ENCODE measurements around the gene ZNF207. TPM values are rescaled to one million over a fixed set of nuclear protein-coding genes. Genes with fewer than 3 reads are reported as not detected.
"Not testable (repeated sequence)": the region's sequence is repeated elsewhere in the genome, so short reads cannot be mapped to it uniquely, and the experiment has no call there.

The ZNF207 gene
- polyA plus RNA-seq, 2 donors: 73.6 to 114 TPM

DNA sequence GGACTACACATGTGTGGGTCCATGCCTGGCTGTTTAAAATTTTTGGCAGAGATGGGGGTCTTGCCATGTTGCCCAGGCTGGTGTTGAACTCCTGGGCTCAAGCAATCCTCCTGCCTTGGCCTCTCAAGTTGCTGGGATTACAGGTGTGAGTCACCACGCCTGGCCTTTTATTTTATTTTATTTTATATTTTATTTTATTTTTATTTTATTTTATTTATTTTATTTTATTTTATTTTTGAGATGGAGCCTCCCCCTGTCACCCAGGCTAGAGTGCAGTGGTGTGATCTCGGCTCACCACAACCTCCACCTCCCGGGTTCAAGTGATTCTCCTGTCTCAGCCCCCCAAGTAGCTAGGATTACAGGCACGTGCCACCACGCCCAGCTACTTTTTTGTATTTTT is 33.3 kb upstream of the ZNF207 start:
- not testable (repeated sequence) for H3K27me3 ChIP-seq (ENCODE audit: control insufficient read depth in 1 of 2, insufficient read depth in 2 of 2, low read length in 2 of 2); H3K4me1 ChIP-seq (ENCODE audit: control insufficient read depth in 2 of 2, insufficient read depth in 2 of 2, low read length in 1 of 2); H3K9me3 ChIP-seq (ENCODE audit: control insufficient read depth in 2 of 2, insufficient read depth in 1 of 2, low read depth in 1 of 2, low read length in 1 of 2); H3K4me3 ChIP-seq (ENCODE audit: low read depth in 1 of 2, low read length in 2 of 2); H3K27ac ChIP-seq (ENCODE audit: low read depth in 2 of 2, low read length in 1 of 2); H3K36me3 ChIP-seq (ENCODE audit: control insufficient read depth in 2 of 2, insufficient read depth in 2 of 2, low read length in 1 of 2)
- WGBS, 2 donors: 93 to 94% methylated on average over 5 of the region's 5 CpGs

DNA sequence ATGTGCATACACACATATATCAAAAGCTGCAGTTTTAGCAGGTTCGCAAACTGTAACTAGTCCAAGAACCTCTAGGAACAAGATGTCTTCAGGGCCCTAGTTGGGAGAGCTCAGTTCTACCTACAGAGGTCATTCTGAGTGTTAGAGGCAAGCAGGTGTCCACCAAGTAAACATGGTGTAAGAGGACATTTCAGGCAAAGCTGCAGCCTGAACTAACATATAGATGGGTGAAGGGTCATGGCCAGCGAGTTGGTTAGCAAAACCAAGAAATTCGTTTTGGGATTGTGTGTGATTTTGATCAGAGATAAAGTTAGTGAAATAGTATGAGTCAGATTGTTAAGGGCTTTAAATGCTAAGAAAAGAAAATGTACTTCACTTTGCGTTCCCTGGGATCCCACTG is 32.6 kb upstream of the ZNF207 start:
- H3K36me3 ChIP-seq (ENCODE audit: control insufficient read depth in 2 of 2, insufficient read depth in 2 of 2, low read length in 1 of 2): no peaks in the 10 kb centered on the region
- H3K27ac ChIP-seq (ENCODE audit: low read depth in 2 of 2, low read length in 1 of 2): no peak overlapping the region
- peaks cover 0 to 5% of the 10 kb centered on the region in 2 donors for H3K4me1 ChIP-seq (ENCODE audit: control insufficient read depth in 2 of 2, insufficient read depth in 2 of 2, low read length in 1 of 2)
- H3K9me3 ChIP-seq (ENCODE audit: control insufficient read depth in 2 of 2, insufficient read depth in 1 of 2, low read depth in 1 of 2, low read length in 1 of 2): no peaks in the 10 kb centered on the region
- no peak overlapping the region for H3K4me3 ChIP-seq (ENCODE audit: low read depth in 1 of 2, low read length in 2 of 2)
- H3K27me3 ChIP-seq (ENCODE audit: control insufficient read depth in 1 of 2, insufficient read depth in 2 of 2, low read length in 2 of 2): no peaks in the 10 kb centered on the region
- 76 to 84% methylated on average over 4 of the region's 4 CpGs for WGBS, 2 donors

DNA sequence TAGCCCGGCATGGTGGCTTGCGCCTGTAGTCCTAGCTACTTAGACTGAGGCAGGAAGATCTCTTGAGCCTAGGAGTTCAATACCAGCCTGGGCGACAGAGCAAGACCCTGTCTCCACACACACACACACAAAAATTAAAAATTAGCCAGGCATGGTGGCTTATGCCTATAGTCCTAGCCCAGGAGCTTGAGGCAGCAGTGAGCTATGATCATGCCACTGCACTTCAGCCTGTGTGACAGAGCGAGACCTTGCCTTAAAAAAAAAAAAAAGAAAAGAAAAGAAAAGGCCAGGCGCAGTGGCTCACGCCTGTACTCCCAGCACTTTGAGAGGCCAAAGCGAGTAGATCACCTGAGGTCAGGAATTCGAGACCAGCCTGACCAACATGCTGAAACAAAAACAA is 31.9 kb upstream of the ZNF207 start:
- Histone ChIP-seq H3K27me3 (ENCODE audit: control insufficient read depth in 1 of 2, insufficient read depth in 2 of 2, low read length in 2 of 2) (no peaks in the 10 kb centered on the region), H3K9me3 (ENCODE audit: control insufficient read depth in 2 of 2, insufficient read depth in 1 of 2, low read depth in 1 of 2, low read length in 1 of 2) (no peaks in the 10 kb centered on the region), H3K36me3 (ENCODE audit: control insufficient read depth in 2 of 2, insufficient read depth in 2 of 2, low read length in 1 of 2) (no peaks in the 10 kb centered on the region), H3K27ac (ENCODE audit: low read depth in 2 of 2, low read length in 1 of 2) (no peak overlapping the region), H3K4me3 (ENCODE audit: low read depth in 1 of 2, low read length in 2 of 2) (no peak overlapping the region), H3K4me1 (ENCODE audit: control insufficient read depth in 2 of 2, insufficient read depth in 2 of 2, low read length in 1 of 2) (peaks cover 0 to 5% of the 10 kb centered on the region in 2 donors)
- 91 to 95% methylated on average over 8 of the region's 8 CpGs for WGBS, 2 donors

DNA sequence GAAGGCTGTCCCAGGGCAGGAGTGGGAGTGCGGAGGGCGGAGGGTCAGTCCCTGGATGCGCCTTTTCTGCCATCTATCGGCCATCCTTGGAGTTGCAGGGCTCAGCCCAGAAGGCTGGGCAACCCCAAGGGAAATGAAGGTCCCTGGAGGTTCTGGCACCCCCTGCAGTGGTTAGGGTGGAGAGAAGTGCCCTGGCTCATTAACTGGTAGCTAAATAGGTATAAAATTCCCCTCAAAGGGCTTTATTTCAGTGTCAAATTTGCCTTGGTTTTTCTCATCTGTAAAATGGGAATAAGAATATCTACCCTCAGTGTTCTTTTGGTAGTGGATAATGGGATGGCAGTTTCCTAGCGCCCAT is 30.4 kb upstream of the ZNF207 start:
- Histone ChIP-seq H3K4me3 (ENCODE audit: low read depth in 1 of 2, low read length in 2 of 2) (no peak overlapping the region), H3K36me3 (ENCODE audit: control insufficient read depth in 2 of 2, insufficient read depth in 2 of 2, low read length in 1 of 2) (no peaks in the 10 kb centered on the region), H3K27ac (ENCODE audit: low read depth in 2 of 2, low read length in 1 of 2) (no peak overlapping the region), H3K9me3 (ENCODE audit: control insufficient read depth in 2 of 2, insufficient read depth in 1 of 2, low read depth in 1 of 2, low read length in 1 of 2) (no peaks in the 10 kb centered on the region), H3K4me1 (ENCODE audit: control insufficient read depth in 2 of 2, insufficient read depth in 2 of 2, low read length in 1 of 2) (peaks cover 0 to 5% of the 10 kb centered on the region in 2 donors), H3K27me3 (ENCODE audit: control insufficient read depth in 1 of 2, insufficient read depth in 2 of 2, low read length in 2 of 2) (no peaks in the 10 kb centered on the region)
- 18 to 23% methylated on average over 5 of the region's 5 CpGs for WGBS, 2 donors

DNA sequence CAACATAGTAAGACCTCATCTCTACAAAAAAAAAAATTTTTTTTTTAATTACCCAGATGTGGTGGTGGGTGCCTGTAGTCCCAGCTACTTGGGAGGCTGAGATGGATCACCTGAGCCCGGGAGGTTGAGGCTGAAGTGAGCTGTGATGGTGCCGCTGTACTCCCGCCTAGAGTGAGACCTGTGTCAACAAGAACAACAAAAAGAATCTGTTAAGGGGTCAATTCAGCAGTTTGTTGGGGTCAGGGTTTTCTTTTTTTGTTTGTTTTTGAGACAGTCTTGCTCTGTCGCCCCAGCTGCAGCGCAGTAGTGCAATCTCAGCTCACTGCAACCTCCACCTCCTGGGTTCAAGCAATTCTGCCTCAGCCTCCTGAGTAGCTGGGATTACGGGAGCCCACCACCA is 29.9 kb upstream of the ZNF207 start:
- not testable (repeated sequence) for H3K36me3 ChIP-seq (ENCODE audit: control insufficient read depth in 2 of 2, insufficient read depth in 2 of 2, low read length in 1 of 2); H3K27ac ChIP-seq (ENCODE audit: low read depth in 2 of 2, low read length in 1 of 2); H3K4me3 ChIP-seq (ENCODE audit: low read depth in 1 of 2, low read length in 2 of 2); H3K4me1 ChIP-seq (ENCODE audit: control insufficient read depth in 2 of 2, insufficient read depth in 2 of 2, low read length in 1 of 2); H3K9me3 ChIP-seq (ENCODE audit: control insufficient read depth in 2 of 2, insufficient read depth in 1 of 2, low read depth in 1 of 2, low read length in 1 of 2); H3K27me3 ChIP-seq (ENCODE audit: control insufficient read depth in 1 of 2, insufficient read depth in 2 of 2, low read length in 2 of 2)
- 87 to 90% methylated on average over 6 of the region's 6 CpGs for WGBS, 2 donors

DNA sequence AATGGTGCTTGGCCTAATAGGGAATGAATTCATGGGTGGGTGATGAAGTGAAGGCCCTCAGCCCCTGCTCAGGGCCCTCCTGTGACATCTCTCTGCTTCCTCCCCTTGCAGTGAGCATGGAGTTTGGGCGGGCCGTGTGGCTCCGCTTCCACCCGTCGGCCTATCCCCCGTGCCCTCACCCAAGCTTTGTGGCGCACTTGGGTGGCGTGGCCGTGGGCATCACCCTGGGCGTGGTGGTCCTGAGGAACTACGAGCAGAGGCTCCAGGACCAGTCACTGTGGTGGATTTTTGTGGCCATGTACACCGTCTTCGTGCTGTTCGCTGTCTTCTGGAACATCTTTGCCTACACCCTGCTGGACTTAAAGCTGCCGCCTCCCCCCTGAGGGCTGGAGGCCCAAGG is 29.1 kb upstream of the ZNF207 start:
- no peaks in the 10 kb centered on the region for H3K27me3 ChIP-seq (ENCODE audit: control insufficient read depth in 1 of 2, insufficient read depth in 2 of 2, low read length in 2 of 2)
- H3K4me3 ChIP-seq (ENCODE audit: low read depth in 1 of 2, low read length in 2 of 2): no peak overlapping the region
- H3K9me3 ChIP-seq (ENCODE audit: control insufficient read depth in 2 of 2, insufficient read depth in 1 of 2, low read depth in 1 of 2, low read length in 1 of 2): no peaks in the 10 kb centered on the region
- H3K36me3 ChIP-seq (ENCODE audit: control insufficient read depth in 2 of 2, insufficient read depth in 2 of 2, low read length in 1 of 2): no peaks in the 10 kb centered on the region
- peaks cover 0 to 5% of the 10 kb centered on the region in 2 donors for H3K4me1 ChIP-seq (ENCODE audit: control insufficient read depth in 2 of 2, insufficient read depth in 2 of 2, low read length in 1 of 2)
- H3K27ac ChIP-seq (ENCODE audit: low read depth in 2 of 2, low read length in 1 of 2): no peak overlapping the region
- 92 to 96% methylated on average over 15 of the region's 15 CpGs for WGBS, 2 donors

DNA sequence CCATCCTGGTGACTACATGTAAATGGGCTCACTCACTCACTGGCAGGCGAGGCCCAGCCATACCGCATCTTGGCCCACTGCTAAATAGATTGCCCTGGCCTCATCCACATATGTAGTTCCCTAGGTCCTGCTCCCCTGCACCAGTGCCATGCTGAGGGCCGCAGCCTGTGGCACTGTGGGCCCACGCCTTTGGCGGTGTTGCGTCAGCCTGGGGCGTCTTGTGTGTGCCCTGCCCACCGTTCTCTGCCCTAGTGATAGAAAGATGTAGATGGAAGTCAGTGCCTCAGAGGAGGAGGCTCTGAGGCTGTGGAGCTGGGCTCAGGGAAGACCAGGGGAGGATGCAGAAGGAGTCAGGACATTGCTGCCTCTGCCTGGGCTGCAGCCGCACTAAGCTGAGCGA is 26.9 kb upstream of the ZNF207 start:
- no peaks in the 10 kb centered on the region for H3K27me3 ChIP-seq (ENCODE audit: control insufficient read depth in 1 of 2, insufficient read depth in 2 of 2, low read length in 2 of 2)
- WGBS, 2 donors: 82 to 93% methylated on average over 10 of the region's 10 CpGs

DNA sequence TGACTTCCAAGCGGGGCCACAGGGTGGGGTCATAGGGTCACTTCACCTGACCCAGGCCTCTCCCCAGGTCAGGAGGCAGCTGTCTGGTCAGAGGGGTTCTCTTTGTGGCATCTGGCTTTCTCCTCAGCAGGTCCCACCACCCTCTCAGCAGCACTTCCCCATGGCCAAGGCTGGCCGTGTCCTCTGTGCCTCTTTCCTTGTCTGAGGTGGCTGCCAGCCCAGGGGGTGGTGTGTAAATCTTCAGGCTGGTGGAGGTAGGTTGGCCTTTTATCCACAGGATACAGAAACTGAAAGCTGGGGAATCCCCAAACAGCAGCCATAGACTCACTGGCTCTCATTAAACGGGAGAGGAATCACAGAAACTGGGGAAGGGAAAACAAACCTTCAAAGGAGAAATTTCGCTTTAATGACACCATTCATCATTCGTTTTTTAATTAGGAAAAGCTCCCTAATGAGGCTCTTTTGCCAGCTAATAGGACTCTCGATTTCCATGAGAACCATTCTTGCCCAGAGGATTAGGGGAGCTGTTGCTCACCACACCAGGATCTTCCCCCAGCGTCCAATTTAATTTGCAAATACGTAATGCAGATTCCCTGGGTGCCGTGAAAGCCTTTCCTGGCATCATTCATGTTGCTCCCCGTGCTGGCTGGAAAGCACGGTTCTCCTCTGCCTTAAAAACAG is 26.0 kb upstream of the ZNF207 start:
- Histone ChIP-seq H3K36me3 (ENCODE audit: control insufficient read depth in 2 of 2, insufficient read depth in 2 of 2, low read length in 1 of 2) (no peaks in the 10 kb centered on the region), H3K4me1 (ENCODE audit: control insufficient read depth in 2 of 2, insufficient read depth in 2 of 2, low read length in 1 of 2) (peaks cover 0 to 5% of the 10 kb centered on the region in 2 donors), H3K9me3 (ENCODE audit: control insufficient read depth in 2 of 2, insufficient read depth in 1 of 2, low read depth in 1 of 2, low read length in 1 of 2) (no peaks in the 10 kb centered on the region), H3K27ac (ENCODE audit: low read depth in 2 of 2, low read length in 1 of 2) (no peak overlapping the region), H3K4me3 (ENCODE audit: low read depth in 1 of 2, low read length in 2 of 2) (peak overlapping the region in 1 of 2 donors; percentile 18), H3K27me3 (ENCODE audit: control insufficient read depth in 1 of 2, insufficient read depth in 2 of 2, low read length in 2 of 2) (no peaks in the 10 kb centered on the region)
- WGBS, 2 donors: 24 to 36% methylated on average over 11 of the region's 11 CpGs

More for the DNA sequence above, 26.9 kb upstream of the ZNF207 start:
- Histone ChIP-seq H3K4me3 (ENCODE audit: low read depth in 1 of 2, low read length in 2 of 2) (no peak overlapping the region), H3K9me3 (ENCODE audit: control insufficient read depth in 2 of 2, insufficient read depth in 1 of 2, low read depth in 1 of 2, low read length in 1 of 2) (no peaks in the 10 kb centered on the region), H3K36me3 (ENCODE audit: control insufficient read depth in 2 of 2, insufficient read depth in 2 of 2, low read length in 1 of 2) (no peaks in the 10 kb centered on the region), H3K27ac (ENCODE audit: low read depth in 2 of 2, low read length in 1 of 2) (no peak overlapping the region), H3K4me1 (ENCODE audit: control insufficient read depth in 2 of 2, insufficient read depth in 2 of 2, low read length in 1 of 2) (peaks cover 0 to 5% of the 10 kb centered on the region in 2 donors)

DNA sequence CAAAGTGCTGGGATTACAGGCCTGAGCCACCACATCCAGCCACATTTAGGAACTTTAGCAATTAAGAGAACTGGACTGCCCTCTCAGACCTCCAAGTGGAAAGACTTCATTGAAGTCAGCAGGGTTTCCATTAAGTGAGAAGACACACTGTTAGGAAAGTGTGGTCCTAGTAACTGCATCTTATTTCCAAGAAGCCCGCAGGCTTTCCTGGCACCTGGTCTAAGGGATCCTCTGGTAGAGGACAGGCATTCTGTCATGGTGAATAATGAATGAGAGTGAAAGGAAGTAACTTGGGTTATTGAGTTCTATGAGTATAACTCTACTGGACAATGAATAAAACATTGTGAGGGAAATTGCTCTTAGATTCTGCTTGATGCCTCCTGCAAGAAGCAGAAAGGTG is 22.0 kb upstream of the ZNF207 start:
- no peak overlapping the region for H3K4me3 ChIP-seq (ENCODE audit: low read depth in 1 of 2, low read length in 2 of 2)
- WGBS, 2 donors: 89 to 100% methylated on average over 1 of the region's 1 CpG
- H3K4me1 ChIP-seq (ENCODE audit: control insufficient read depth in 2 of 2, insufficient read depth in 2 of 2, low read length in 1 of 2): no peaks in the 10 kb centered on the region
- no peaks in the 10 kb centered on the region for H3K9me3 ChIP-seq (ENCODE audit: control insufficient read depth in 2 of 2, insufficient read depth in 1 of 2, low read depth in 1 of 2, low read length in 1 of 2)
- H3K36me3 ChIP-seq (ENCODE audit: control insufficient read depth in 2 of 2, insufficient read depth in 2 of 2, low read length in 1 of 2): no peaks in the 10 kb centered on the region
- H3K27me3 ChIP-seq (ENCODE audit: control insufficient read depth in 1 of 2, insufficient read depth in 2 of 2, low read length in 2 of 2): no peaks in the 10 kb centered on the region
- no peak overlapping the region for H3K27ac ChIP-seq (ENCODE audit: low read depth in 2 of 2, low read length in 1 of 2)

DNA sequence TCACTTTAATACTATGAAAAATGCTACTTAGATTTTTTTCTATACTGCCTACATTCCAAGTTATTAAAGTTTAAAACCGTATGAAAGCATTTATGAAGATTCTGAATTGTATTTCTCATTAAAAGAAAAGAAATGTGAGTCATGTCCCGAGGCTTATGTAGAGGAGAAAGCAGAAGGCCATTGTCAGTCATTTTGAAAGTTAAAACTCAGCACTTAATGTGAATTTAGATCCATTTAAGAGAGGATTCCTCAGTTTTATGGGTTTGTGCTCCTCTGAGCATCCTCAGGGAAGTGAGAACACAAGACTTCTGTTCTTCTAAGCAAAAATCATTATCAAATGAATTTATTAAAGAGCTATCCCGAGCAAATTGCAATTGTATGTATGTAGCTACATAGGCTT is 19.8 kb upstream of the ZNF207 start:
- Histone ChIP-seq H3K27me3 (ENCODE audit: control insufficient read depth in 1 of 2, insufficient read depth in 2 of 2, low read length in 2 of 2) (no peaks in the 10 kb centered on the region), H3K9me3 (ENCODE audit: control insufficient read depth in 2 of 2, insufficient read depth in 1 of 2, low read depth in 1 of 2, low read length in 1 of 2) (no peaks in the 10 kb centered on the region), H3K4me1 (ENCODE audit: control insufficient read depth in 2 of 2, insufficient read depth in 2 of 2, low read length in 1 of 2) (no peaks in the 10 kb centered on the region), H3K36me3 (ENCODE audit: control insufficient read depth in 2 of 2, insufficient read depth in 2 of 2, low read length in 1 of 2) (peaks cover 0 to 3% of the 10 kb centered on the region in 2 donors), H3K4me3 (ENCODE audit: low read depth in 1 of 2, low read length in 2 of 2) (no peak overlapping the region), H3K27ac (ENCODE audit: low read depth in 2 of 2, low read length in 1 of 2) (no peak overlapping the region)
- WGBS, 2 donors: 70 to 76% methylated on average over 3 of the region's 3 CpGs
